Measurements from ENCODE around the gene C11orf86.

The C11orf86 gene

GRCh38 chr11:66981976-66982578, 7.0 kb downstream of the C11orf86 start:
- no peak overlapping the region for H3K27ac ChIP-seq (ENCODE audit: low read length)
- DNase-seq (peak; percentile 85), ATAC-seq (ENCODE audit: insufficient read depth, low read depth) (peak; percentile 95)
- no peak overlapping the region for H2AFZ ChIP-seq (ENCODE audit: low read depth, low read length)
- H3K9me3 ChIP-seq (ENCODE audit: insufficient read depth, low read length, severe bottlenecking), result no peaks in the 10 kb centered on the region
- peaks cover 3% of the 10 kb centered on the region for H3K27me3 ChIP-seq (ENCODE audit: insufficient read depth, low read length, poor library complexity)
- H4K20me1 ChIP-seq (ENCODE audit: insufficient read depth, low read length), result peaks cover 3% of the 10 kb centered on the region; the same call in 1 of the 2 replicates
- no peak overlapping the region for H3K4me3 ChIP-seq (ENCODE audit: low read depth in 1 of 2, low read length in 2 of 2)
- H3K4me2 ChIP-seq (ENCODE audit: insufficient read depth, low read length), result peak overlapping the region; percentile 20; the same call in 1 of the 2 replicates
- H3K9ac ChIP-seq (ENCODE audit: low read depth, low read length), result no peak overlapping the region
- H3K36me3 ChIP-seq (ENCODE audit: insufficient read depth, low read length), result no peaks in the 10 kb centered on the region
- H3K4me1 ChIP-seq (ENCODE audit: insufficient read depth, low read length), result peaks cover 16% of the 10 kb centered on the region
- H3K79me2 ChIP-seq (ENCODE audit: insufficient read depth, low read length), result no peaks in the 10 kb centered on the region
- TF ChIP-seq CTCF (IDR thresholded peaks at IDR 0.05; ENCODE audit: borderline replicate concordance, extremely low read depth, low read length, poor library complexity, severe bottlenecking) (no peak), EZH2 (IDR thresholded peaks at IDR 0.05; ENCODE audit: borderline replicate concordance, low read depth, low read length, severe bottlenecking) (no peak)

- Histone ChIP-seq H3K27me3 (ENCODE audit: insufficient read depth, low read length, poor library complexity) (peaks cover 3% of the 10 kb centered on the region), H4K20me1 (ENCODE audit: insufficient read depth, low read length) (peaks cover 3% of the 10 kb centered on the region; the same call in 1 of the 2 replicates), H3K36me3 (ENCODE audit: insufficient read depth, low read length) (no peaks in the 10 kb centered on the region), H3K4me1 (ENCODE audit: insufficient read depth, low read length) (peaks cover 16% of the 10 kb centered on the region), H2AFZ (ENCODE audit: low read depth, low read length) (no peak overlapping the region), H3K9me3 (ENCODE audit: insufficient read depth, low read length, severe bottlenecking) (no peaks in the 10 kb centered on the region), H3K4me3 (ENCODE audit: low read depth in 1 of 2, low read length in 2 of 2) (no peak overlapping the region), H3K79me2 (ENCODE audit: insufficient read depth, low read length) (no peaks in the 10 kb centered on the region), H3K4me2 (ENCODE audit: insufficient read depth, low read length) (no peak overlapping the region), H3K9ac (ENCODE audit: low read depth, low read length) (no peak overlapping the region), H3K27ac (ENCODE audit: low read length) (no peak overlapping the region)
- no peak for TF ChIP-seq EZH2 (IDR thresholded peaks at IDR 0.05; ENCODE audit: borderline replicate concordance, low read depth, low read length, severe bottlenecking)
- TF ChIP-seq CTCF (IDR thresholded peaks at IDR 0.05; ENCODE audit: borderline replicate concordance, extremely low read depth, low read length, poor library complexity, severe bottlenecking), result no peak
- ATAC-seq (ENCODE audit: insufficient read depth, low read depth) (no peak), DNase-seq (no peak)
Observed at GRCh38 chr11:66983275-66983924, 8.3 kb downstream of the C11orf86 start.

GRCh38 chr11:66985508-66986177, 10.5 kb downstream of the C11orf86 start:
- ATAC-seq (ENCODE audit: insufficient read depth, low read depth), result no peak
- H3K27me3 ChIP-seq (ENCODE audit: insufficient read depth, low read length, poor library complexity), result peaks cover 3% of the 10 kb centered on the region
- no peak overlapping the region for H3K4me2 ChIP-seq (ENCODE audit: insufficient read depth, low read length)
- no peak overlapping the region for H3K9ac ChIP-seq (ENCODE audit: low read depth, low read length)
- peaks cover 3% of the 10 kb centered on the region; the same call in 1 of the 2 replicates for H4K20me1 ChIP-seq (ENCODE audit: insufficient read depth, low read length)
- no peak overlapping the region for H3K4me3 ChIP-seq (ENCODE audit: low read depth in 1 of 2, low read length in 2 of 2)
- H3K36me3 ChIP-seq (ENCODE audit: insufficient read depth, low read length), result no peaks in the 10 kb centered on the region
- H3K9me3 ChIP-seq (ENCODE audit: insufficient read depth, low read length, severe bottlenecking), result no peaks in the 10 kb centered on the region
- TF ChIP-seq EZH2 (IDR thresholded peaks at IDR 0.05; ENCODE audit: borderline replicate concordance, low read depth, low read length, severe bottlenecking) (no peak), CTCF (IDR thresholded peaks at IDR 0.05; ENCODE audit: borderline replicate concordance, extremely low read depth, low read length, poor library complexity, severe bottlenecking) (no peak)
- no peaks in the 10 kb centered on the region for H3K79me2 ChIP-seq (ENCODE audit: insufficient read depth, low read length)
- H3K27ac ChIP-seq (ENCODE audit: low read length), result no peak overlapping the region
- peaks cover 16% of the 10 kb centered on the region for H3K4me1 ChIP-seq (ENCODE audit: insufficient read depth, low read length)
- no peak overlapping the region for H2AFZ ChIP-seq (ENCODE audit: low read depth, low read length)
- no peak for DNase-seq
